Activated CD8-positive, alpha-beta memory T cell treated with anti-CD3 and anti-CD28 coated beads, Interleukin-2, amount 50 U/mL, for 48 hours (primary cell): ENCODE data around the gene PRRG1.
"Not testable (repeated sequence)": the region's sequence is repeated elsewhere in the genome, so short reads cannot be mapped to it uniquely, and the experiment has no call there.

Experiments used
- DNase-seq: peaks from one replicate; pipeline ENCODE4 v3.0.0-alpha.2; 2020

The PRRG1 gene

GRCh38 chrX:37476571-37477170, 127.5 kb downstream of the PRRG1 start:
- DNase-seq, result no peak

GRCh38 chrX:37484335-37484734, 135.2 kb downstream of the PRRG1 start:
- DNase-seq, result not testable (repeated sequence)

- no peak for DNase-seq
Observed at GRCh38 chrX:37485429-37485828, 136.3 kb downstream of the PRRG1 start.

- DNase-seq, result no peak
Observed at GRCh38 chrX:37487271-37487670, 138.1 kb downstream of the PRRG1 start.

- DNase-seq, result no peak
Observed at GRCh38 chrX:37488323-37488722, 139.2 kb downstream of the PRRG1 start.

- no peak for DNase-seq
Observed at GRCh38 chrX:37491686-37492085, 142.5 kb downstream of the PRRG1 start.

- DNase-seq, result not testable (repeated sequence)
Observed at GRCh38 chrX:37495760-37496159, 146.6 kb downstream of the PRRG1 start.

GRCh38 chrX:37497126-37497525, 148.0 kb downstream of the PRRG1 start:
- not testable (repeated sequence) for DNase-seq

- DNase-seq, result not testable (repeated sequence)
Observed at GRCh38 chrX:37498323-37498722, 149.2 kb downstream of the PRRG1 start.

- DNase-seq, result not testable (repeated sequence)
Observed at GRCh38 chrX:37499649-37500048, 150.5 kb downstream of the PRRG1 start.

- DNase-seq, result no peak
Observed at GRCh38 chrX:37504991-37505390, 155.8 kb downstream of the PRRG1 start.
